Fibroblast of pulmonary artery (primary cell): ENCODE results near the gene CHMP1B.
A peak's percentile ranks its signal among the peaks of the same experiment; 100 is the strongest.
"Not testable (repeated sequence)": the region's sequence is repeated elsewhere in the genome, so short reads cannot be mapped to it uniquely, and the experiment has no call there.

Experiments used
- DNase-seq: peaks from one replicate; pipeline ENCODE4 v3.0.0-alpha.2; 2010; ENCODE audit warnings: low read depth
- H3K4me3 ChIP-seq: replicated peaks from 2 replicates; pipeline ENCODE4 v1.5.1; 2011; ENCODE audit warnings: low read depth, mild to moderate bottlenecking, control low read depth, low read length, moderate library complexity
- CTCF ChIP-seq: IDR thresholded peaks from 2 replicates; pipeline ENCODE4 v1.5.1; 2011; ENCODE audit warnings: mild to moderate bottlenecking, control low read depth, low read length, inconsistent platforms; ENCODE audit errors: missing control alignments

The CHMP1B gene

GRCh38 chr18:11849279-11849678 lies 1.9 kb upstream of the CHMP1B start:
- H3K4me3 ChIP-seq: no peak overlapping the region
- no peak for DNase-seq
- no peak for TF ChIP-seq CTCF

DNA sequence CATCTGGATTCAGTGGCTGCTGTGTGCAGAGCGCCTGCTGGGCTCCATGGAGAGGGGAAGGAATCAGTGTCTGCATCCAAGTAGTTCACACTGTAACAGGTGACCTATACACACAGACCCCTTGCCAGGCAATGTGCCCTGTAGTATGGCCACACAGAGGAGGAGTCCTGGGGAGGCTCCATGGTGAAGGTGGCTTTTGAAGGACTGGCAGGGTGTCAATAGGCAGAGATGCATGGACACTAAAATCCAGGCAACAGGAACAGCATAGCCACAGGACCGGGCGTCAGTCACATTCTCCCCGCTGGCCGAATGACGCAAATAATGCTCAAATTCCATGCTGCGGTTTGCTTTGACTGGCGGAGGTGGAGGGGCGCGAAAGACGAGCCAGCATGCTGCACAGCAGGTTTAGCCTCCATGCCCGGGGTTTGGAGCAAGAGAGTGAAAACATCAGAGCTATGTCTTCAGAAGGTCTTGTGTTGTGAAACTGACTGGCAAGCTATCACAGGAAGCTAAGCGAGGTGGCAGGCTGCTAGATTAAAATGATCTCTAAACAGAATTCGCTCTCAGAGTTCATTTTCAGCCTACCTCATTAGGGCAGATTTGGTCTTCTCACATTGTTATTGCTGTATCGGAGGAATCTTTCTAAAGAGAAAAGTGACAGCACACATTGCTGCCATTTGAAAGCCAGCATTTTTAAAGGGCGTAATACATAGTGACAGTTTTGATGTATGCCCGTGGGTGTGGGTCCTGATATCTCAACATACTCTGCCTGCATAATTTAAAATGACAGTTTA lies 1.2 kb upstream of the CHMP1B start:
- H3K4me3 ChIP-seq: peak overlapping the region; percentile 100
- no peak for TF ChIP-seq CTCF
- peak; percentile 95 for DNase-seq

- no peak for TF ChIP-seq CTCF
- no peak for DNase-seq
- H3K4me3 ChIP-seq: peak overlapping the region; percentile 100
Measured at GRCh38 chr18:11850821-11851145, 430 bp upstream of the CHMP1B start.

- peak overlapping the region; percentile 100 for H3K4me3 ChIP-seq
- peak; percentile 46 for DNase-seq
- TF ChIP-seq CTCF: no peak
Measured at GRCh38 chr18:11851806-11852337, 659 bp downstream of the CHMP1B start.

DNA sequence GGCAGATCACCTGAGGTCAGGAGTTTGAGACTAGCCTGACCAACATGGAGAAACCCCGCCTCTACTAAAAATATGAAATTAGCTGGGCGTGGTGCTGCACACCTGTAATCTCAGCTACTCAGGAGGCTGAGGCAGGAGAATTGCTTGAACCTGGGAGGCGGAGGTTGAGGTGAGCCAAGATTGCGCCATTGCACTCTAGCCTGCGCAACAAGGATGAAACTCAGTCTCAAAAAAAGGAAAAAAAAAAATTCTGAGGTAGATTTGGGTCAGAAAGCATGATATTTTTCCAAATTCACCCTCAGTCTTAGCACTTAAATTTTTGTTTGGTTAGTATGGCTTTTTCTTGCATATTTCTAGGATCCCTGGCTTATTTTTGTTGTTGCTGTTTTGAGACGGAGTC lies 3.3 kb downstream of the CHMP1B start:
- not testable (repeated sequence) for H3K4me3 ChIP-seq, DNase-seq

GRCh38 chr18:11857177-11857887 lies 6.1 kb downstream of the CHMP1B start:
- DNase-seq: peak; percentile 100
- no peak for TF ChIP-seq CTCF
- peak overlapping the region; percentile 3 for H3K4me3 ChIP-seq

DNA sequence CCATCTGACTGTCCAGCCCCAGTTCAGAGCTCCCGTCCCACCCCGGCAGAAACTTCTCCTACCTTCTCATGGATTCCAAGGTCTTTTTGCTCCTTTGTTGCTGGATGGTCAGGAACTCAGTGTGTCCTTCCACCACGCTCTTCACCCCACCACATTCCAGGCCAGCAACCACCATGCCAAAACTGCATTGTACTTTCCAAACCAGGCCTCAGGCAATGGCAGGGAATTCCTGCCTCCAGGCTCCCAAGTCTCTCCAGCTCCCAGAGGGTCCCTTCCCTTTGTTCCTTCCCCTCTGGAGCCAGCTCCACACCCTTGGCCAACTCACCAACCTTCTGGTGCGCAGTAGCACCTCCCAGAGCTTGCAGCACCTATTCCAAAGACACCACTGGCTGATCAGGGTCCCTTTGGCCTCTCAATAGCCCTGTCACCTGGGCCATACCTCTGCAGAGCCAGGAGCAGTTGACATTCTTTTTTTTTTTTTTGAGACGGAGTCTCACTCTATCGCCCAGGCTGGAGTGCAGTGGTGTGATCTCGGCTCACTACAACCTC lies 8.1 kb downstream of the CHMP1B start:
- no peak for DNase-seq
- no peak for TF ChIP-seq CTCF
- H3K4me3 ChIP-seq: no peak overlapping the region
